ENCODE measurements around the gene PNLIPRP2. TPM values are rescaled to one million over a fixed set of nuclear protein-coding genes. Genes with fewer than 3 reads are reported as not detected.

Gene PNLIPRP2
- polyA plus RNA-seq, 1 of the 3 experiments (the other 2 are of a cell fraction), result not detected

- Histone ChIP-seq H4K20me1 (ENCODE audit: insufficient read depth) (no peaks in the 10 kb centered on the region), H3F3A (replicated peaks; ENCODE audit: insufficient read depth) (no peaks in the 10 kb centered on the region), H3K27me3 (ENCODE audit: insufficient read depth) (no peaks in the 10 kb centered on the region), H3K36me3 (replicated peaks in 1 of 2; ENCODE audit: control insufficient read depth in 1 of 2, insufficient read depth in 2 of 2, low read length in 1 of 2) (no peaks in the 10 kb centered on the region), H2AFZ (ENCODE audit: low read depth) (no peak overlapping the region), H3K4me2 (no peak overlapping the region), H3K9ac (no peak overlapping the region), H3K9me3 (no peaks in the 10 kb centered on the region), H3K4me3 (ENCODE audit: low read depth in 2 of 2, low read length in 1 of 2) (no peak overlapping the region), H3K27ac (ENCODE audit: low read depth in 2 of 2, low read length in 1 of 2) (no peak overlapping the region), H3K79me2 (ENCODE audit: insufficient read depth) (no peaks in the 10 kb centered on the region), H3K4me1 (ENCODE audit: control insufficient read depth in 1 of 2, insufficient read depth in 2 of 2, low read depth in 1 of 2, low read length in 1 of 2) (no peaks in the 10 kb centered on the region), H3K9me2 (no peaks in the 10 kb centered on the region)
- TF ChIP-seq TEAD4 (IDR thresholded peaks at IDR 0.05; ENCODE audit: borderline replicate concordance, insufficient read depth) (no peak), GABPA (IDR thresholded peaks at IDR 0.05; ENCODE audit: low read depth) (no peak), MAX (IDR thresholded peaks at IDR 0.05; ENCODE audit: low read depth) (no peak), FOSL2 (IDR thresholded peaks at IDR 0.05; ENCODE audit: borderline replicate concordance, low read depth) (no peak), YY1 (IDR thresholded peaks at IDR 0.05; ENCODE audit: low read depth) (no peak), USF1 (IDR thresholded peaks at IDR 0.05; ENCODE audit: borderline replicate concordance, low read depth) (no peak), TCF12 (IDR thresholded peaks at IDR 0.05) (no peak), SIN3A (IDR thresholded peaks at IDR 0.05; ENCODE audit: borderline replicate concordance, low read depth, low read length) (no peak), MXI1 (IDR thresholded peaks at IDR 0.05; ENCODE audit: low read depth, low read length) (no peak), NFIC (IDR thresholded peaks at IDR 0.05; ENCODE audit: borderline replicate concordance) (no peak), SMC3 (IDR thresholded peaks at IDR 0.05; ENCODE audit: low read depth, low read length) (no peak), NRF1 (IDR thresholded peaks at IDR 0.05; ENCODE audit: low read depth, low read length) (no peak), CTCF (IDR thresholded peaks at IDR 0.05) (no peak), PBX3 (IDR thresholded peaks at IDR 0.05) (no peak), JUND (IDR thresholded peaks at IDR 0.05) (no peak), RXRA (IDR thresholded peaks at IDR 0.05; ENCODE audit: borderline replicate concordance, low read depth) (no peak)
- POLR2A ChIA-PET, result no interaction called here
- no peak for DNase-seq
- CTCF ChIA-PET, result interaction anchor here (2.1 kb wide), 1 partner anchor 33 kb away, joined by 8 read pairs; no protein-coding TSS in a partner anchor
- 40% methylated on average over 5 of the region's 7 CpGs for WGBS (ENCODE audit: low lambda C conversion rate)
Observed at GRCh38 chr10:116594525-116595035, 26.2 kb upstream of the PNLIPRP2 start.
